ENCODE measurements around the gene C10orf53. TPM values are rescaled to one million over a fixed set of nuclear protein-coding genes. Genes with fewer than 3 reads are reported as not detected.

Gene C10orf53
- total and polyA plus RNA-seq, 10 of the 15 experiments (the other 5 are each of a cell fraction or from before 2014, with no cell fraction given), result not detected

GRCh38 chr10:49666054-49666615 is 13.3 kb upstream of the C10orf53 start:
- no peak for FAIRE-seq
- Histone ChIP-seq H3K36me3 (ENCODE audit: control insufficient read depth in 2 of 2, insufficient read depth in 2 of 2, low read length in 1 of 2) (no peaks in the 10 kb centered on the region), H3K4me1 (ENCODE audit: control insufficient read depth, insufficient read depth, low read length) (no peaks in the 10 kb centered on the region), H3K27me3 (replicated peaks in 1 of 2; ENCODE audit: control insufficient read depth in 2 of 2, insufficient read depth in 2 of 2, low read length in 1 of 2) (peaks cover 0 to 1% of the 10 kb centered on the region in 2 experiments; a peak in 2 of 4 replicates), H3K9me3 (replicated peaks; ENCODE audit: control insufficient read depth, insufficient read depth, low read length) (no peaks in the 10 kb centered on the region), H3K4me2 (ENCODE audit: control insufficient read depth, insufficient read depth) (no peak overlapping the region), H3K4me3 (no peak overlapping the region), H2AFZ (ENCODE audit: control insufficient read depth, low read depth, low read length) (no peak overlapping the region), H3K9ac (ENCODE audit: control insufficient read depth, insufficient read depth, low read length) (no peak overlapping the region), H4K20me1 (ENCODE audit: control insufficient read depth, insufficient read depth) (no peaks in the 10 kb centered on the region), H3K79me2 (ENCODE audit: control insufficient read depth, insufficient read depth, low read length) (no peaks in the 10 kb centered on the region), H3K27ac (ENCODE audit: control insufficient read depth, insufficient read depth) (no peak overlapping the region)
- intact Hi-C loops (cut with micrococcal nuclease; ENCODE audit: unreplicated experiment), result no loop called here
- whole genome bisulfite sequencing (ENCODE audit: insufficient coverage, insufficient replicate concordance, low lambda C conversion rate, missing lambda C conversion rate), result 0% methylated on average over 2 of the region's 2 CpGs
- in situ Hi-C loops (cut with MboI), result no loop called here
- TF ChIP-seq IKZF2 (IDR thresholded peaks at IDR 0.05) (no peak), CBFB (IDR thresholded peaks at IDR 0.05; ENCODE audit: low read depth) (no peak), ZNF274 (IDR thresholded peaks at IDR 0.05; ENCODE audit: insufficient read depth, insufficient read length) (no peak), SRF (IDR thresholded peaks at IDR 0.05; ENCODE audit: low read depth in 2 of 2, low read length in 2 of 2) (no peak), E2F8 (IDR thresholded peaks at IDR 0.05; ENCODE audit: low read depth, partially characterized antibody) (no peak), NBN (IDR thresholded peaks at IDR 0.05) (no peak), RB1 (IDR thresholded peaks at IDR 0.05; ENCODE audit: borderline replicate concordance) (no peak), PAX5 (IDR thresholded peaks at IDR 0.05; ENCODE audit: borderline replicate concordance, low read depth, low read length) (no peak), STAT1 (conservative IDR thresholded peaks at IDR 0.05) (no peak), MAX (IDR thresholded peaks at IDR 0.05; ENCODE audit: low read depth, low read length) (no peak), SMC3 (IDR thresholded peaks at IDR 0.05; ENCODE audit: borderline replicate concordance, low read length) (no peak), NFYA (IDR thresholded peaks at IDR 0.05; ENCODE audit: borderline replicate concordance, low read depth, low read length) (no peak), MTA3 (IDR thresholded peaks at IDR 0.05; ENCODE audit: borderline replicate concordance, low read length) (no peak), USF2 (IDR thresholded peaks at IDR 0.05; ENCODE audit: borderline replicate concordance, low read depth, low read length) (no peak)
- TF ChIP-seq, protein P1, sequence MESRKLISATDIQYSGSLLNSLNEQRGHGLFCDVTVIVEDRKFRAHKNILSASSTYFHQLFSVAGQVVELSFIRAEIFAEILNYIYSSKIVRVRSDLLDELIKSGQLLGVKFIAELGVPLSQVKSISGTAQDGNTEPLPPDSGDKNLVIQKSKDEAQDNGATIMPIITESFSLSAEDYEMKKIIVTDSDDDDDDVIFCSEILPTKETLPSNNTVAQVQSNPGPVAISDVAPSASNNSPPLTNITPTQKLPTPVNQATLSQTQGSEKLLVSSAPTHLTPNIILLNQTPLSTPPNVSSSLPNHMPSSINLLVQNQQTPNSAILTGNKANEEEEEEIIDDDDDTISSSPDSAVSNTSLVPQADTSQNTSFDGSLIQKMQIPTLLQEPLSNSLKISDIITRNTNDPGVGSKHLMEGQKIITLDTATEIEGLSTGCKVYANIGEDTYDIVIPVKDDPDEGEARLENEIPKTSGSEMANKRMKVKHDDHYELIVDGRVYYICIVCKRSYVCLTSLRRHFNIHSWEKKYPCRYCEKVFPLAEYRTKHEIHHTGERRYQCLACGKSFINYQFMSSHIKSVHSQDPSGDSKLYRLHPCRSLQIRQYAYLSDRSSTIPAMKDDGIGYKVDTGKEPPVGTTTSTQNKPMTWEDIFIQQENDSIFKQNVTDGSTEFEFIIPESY (IDR thresholded peaks at IDR 0.05), result no peak
- no peak for DNase-seq (ENCODE audit: low read depth, low spot score)
- BruUV-seq (replicated peaks), result no TSS peak
- ChIA-PET CTCF (no interaction called here), SMC1A (ENCODE audit: uncharacterized antibody, unreplicated experiment) (no interaction called here), POLR2A (no interaction called here), RAD21 (ENCODE audit: unreplicated experiment) (no interaction called here)
- no peak for ATAC-seq

Data from GM12878 (cell line).